H1 (cell line): ENCODE data around the gene DGKI. TPM values are rescaled to one million over a fixed set of nuclear protein-coding genes. Genes with fewer than 3 reads are reported as not detected.

Experiments
- CTCF ChIA-PET: fragments of 300-600 bp; sonication (Branson Sonifier 250); formaldehyde crosslinking; loops from one replicate; lab custom pipeline; 2021; ENCODE audit not compliant: partially characterized antibody; lab: Charles Lee
- POLR2A ChIA-PET: fragments of 300-600 bp; sonication (Branson Sonifier 250); formaldehyde crosslinking; loops from one replicate; lab custom pipeline; 2021; ENCODE audit warnings: inconsistent platforms; ENCODE audit not compliant: partially characterized antibody; lab: Charles Lee
- DNase-seq, 2 experiments: peaks; one replicate each; pipeline versions ENCODE4 v3.0.0 to v3.0.0-alpha.2; 2010 to 2022; ENCODE audit warnings: low spot score in 2 of 2, low read depth in 1 of 2, mixed read lengths in 1 of 2
- FAIRE-seq: peaks from 2 replicates; lab custom pipeline; 2011; peaks lifted over from hg19 to GRCh38; lab: Jason Lieb, UNC
- H2AFZ ChIP-seq: 2 replicates; pipeline ENCODE4 v1.8.1; 2012; ENCODE audit warnings: low read length, inconsistent platforms
- H2AK5ac ChIP-seq: 2 replicates; pipeline ENCODE4 v1.6.1; 2013; ENCODE audit warnings: low read depth, low read length
- H2BK120ac ChIP-seq: replicated peaks from 2 replicates; pipeline ENCODE3; 2013; ENCODE audit warnings: low read depth, low read length, inconsistent platforms
- H2BK12ac ChIP-seq: 2 replicates; pipeline ENCODE4 v1.6.1; 2013; ENCODE audit warnings: low read depth, low read length
- H2BK15ac ChIP-seq: 2 replicates; pipeline ENCODE4 v1.6.1; 2013; ENCODE audit warnings: low read length
- H2BK20ac ChIP-seq: 2 replicates; pipeline ENCODE4 v1.6.1; 2013; ENCODE audit warnings: low read length
- H2BK5ac ChIP-seq: 2 replicates; pipeline ENCODE4 v1.6.1; 2013; ENCODE audit warnings: low read depth, low read length
- H3K14ac ChIP-seq: 2 replicates; pipeline ENCODE4 v1.6.1; 2013; ENCODE audit warnings: inconsistent platforms; ENCODE audit not compliant: insufficient read length
- H3K18ac ChIP-seq: 2 replicates; pipeline ENCODE4 v1.6.1; 2013; ENCODE audit warnings: low read length; ENCODE audit errors: extremely low read depth
- H3K23ac ChIP-seq: 2 replicates; pipeline ENCODE4 v1.6.1; 2013; ENCODE audit warnings: inconsistent platforms; ENCODE audit not compliant: insufficient read length
- H3K23me2 ChIP-seq: 2 replicates; pipeline ENCODE4 v1.6.1; 2013; ENCODE audit warnings: low read depth, low read length
- H3K27ac ChIP-seq: 2 replicates; pipeline ENCODE4 v1.6.1; 2011; ENCODE audit warnings: low read depth, low read length, inconsistent platforms
- H3K27me3 ChIP-seq, 4 experiments: replicated peaks in 1 of 4; 1 replicate in 1 of 4; 2 replicates in 3 of 4; pipeline versions ENCODE4 v1.6.1 to v1.8.1; 2011 to 2013; ENCODE audit warnings: low read length in 3 of 4, mild to moderate bottlenecking in 3 of 4, inconsistent platforms in 2 of 4, mixed read lengths in 2 of 4, moderate library complexity in 1 of 4; ENCODE audit not compliant: control insufficient read depth in 3 of 4, insufficient read depth in 3 of 4; ENCODE audit errors: extremely low read depth in 1 of 4
- H3K36me3 ChIP-seq, 4 experiments: 2 replicates each; pipeline versions ENCODE4 v1.6.1 to v1.8.1; 2011 to 2013; ENCODE audit warnings: mild to moderate bottlenecking in 4 of 4, low read length in 3 of 4, moderate library complexity in 2 of 4, control low read depth in 1 of 4, inconsistent platforms in 1 of 4; ENCODE audit not compliant: insufficient read depth in 4 of 4, control insufficient read depth in 2 of 4
- H3K4ac ChIP-seq: replicated peaks from 2 replicates; pipeline ENCODE3; 2013; ENCODE audit warnings: low read length, low read depth, mixed read lengths, inconsistent platforms; ENCODE audit not compliant: insufficient read length
- H3K4me1 ChIP-seq, 4 experiments: replicated peaks in 1 of 4; 1 replicate in 1 of 4; 2 replicates in 3 of 4; pipeline versions ENCODE4 v1.6.1 to v1.8.1; 2011 to 2013; ENCODE audit warnings: low read length in 3 of 4, inconsistent platforms in 2 of 4, mixed read lengths in 1 of 4; ENCODE audit not compliant: insufficient read depth in 4 of 4, control insufficient read depth in 3 of 4
- H3K4me2 ChIP-seq, 2 experiments: 2 replicates each; pipeline versions ENCODE4 v1.6.1 to v1.8.1; 2011 to 2013; ENCODE audit warnings: low read depth in 2 of 2, low read length in 2 of 2, control low read depth in 1 of 2, inconsistent platforms in 1 of 2, mild to moderate bottlenecking in 1 of 2; ENCODE audit not compliant: insufficient read depth in 1 of 2
- H3K4me3 ChIP-seq, 4 experiments: fragments of 200-600, 300-600 bp in 1 of 4; sonication (generic), shearing (Covaris generic), sonication (Bioruptor Twin) in 1 of 4; 2 replicates each; pipeline versions ENCODE4 v1.5.1 to v1.8.1; 2011 to 2016; ENCODE audit warnings: low read length in 4 of 4, low read depth in 3 of 4, control low read depth in 2 of 4, inconsistent platforms in 2 of 4, mild to moderate bottlenecking in 2 of 4, mixed read lengths in 1 of 4, moderate library complexity in 1 of 4; ENCODE audit not compliant: insufficient read depth in 2 of 4; ENCODE audit errors: extremely low read depth in 1 of 4
- H3K56ac ChIP-seq: replicated peaks from 2 replicates; pipeline ENCODE3; 2013; ENCODE audit warnings: low read depth, mild to moderate bottlenecking, mixed read lengths, low read length, inconsistent platforms; ENCODE audit not compliant: insufficient read length
- H3K79me1 ChIP-seq: 2 replicates; pipeline ENCODE4 v1.6.1; 2013; ENCODE audit warnings: low read depth, low read length, control low read depth
- H3K79me2 ChIP-seq, 2 experiments: 2 replicates each; pipeline versions ENCODE4 v1.6.1 to v1.8.1; 2012 to 2013; ENCODE audit warnings: low read length in 2 of 2, mild to moderate bottlenecking in 2 of 2, inconsistent platforms in 1 of 2; ENCODE audit not compliant: insufficient read depth in 2 of 2, control insufficient read depth in 1 of 2
- H3K9ac ChIP-seq, 4 experiments: replicated peaks in 1 of 4; 1 replicate in 1 of 4; 2 replicates in 3 of 4; pipeline versions ENCODE4 v1.6.1 to v1.8.1; 2011 to 2013; ENCODE audit warnings: low read depth in 3 of 4, low read length in 3 of 4, control low read depth in 2 of 4, mild to moderate bottlenecking in 2 of 4, moderate library complexity in 2 of 4, inconsistent platforms in 1 of 4; ENCODE audit errors: extremely low read depth in 1 of 4
- H3K9me3 ChIP-seq, 2 experiments: 2 replicates each; pipeline versions ENCODE4 v1.6.1 to v1.8.1; 2012 to 2013; ENCODE audit warnings: mild to moderate bottlenecking in 2 of 2, moderate library complexity in 2 of 2, control low read depth in 1 of 2, inconsistent platforms in 1 of 2, low read depth in 1 of 2, low read length in 1 of 2, mixed read lengths in 1 of 2; ENCODE audit not compliant: insufficient read depth in 2 of 2
- H4K20me1 ChIP-seq, 2 experiments: replicated peaks in 1 of 2; 2 replicates each; pipeline versions ENCODE3 to v1.8.1; 2011 to 2013; ENCODE audit warnings: inconsistent platforms in 2 of 2, low read length in 2 of 2, mild to moderate bottlenecking in 1 of 2; ENCODE audit not compliant: insufficient read depth in 2 of 2, control insufficient read depth in 1 of 2
- H4K5ac ChIP-seq: 2 replicates; pipeline ENCODE4 v1.6.1; 2013; ENCODE audit warnings: low read length, low read depth, mixed read lengths, inconsistent platforms; ENCODE audit not compliant: insufficient read length
- H4K8ac ChIP-seq: 2 replicates; pipeline ENCODE4 v1.8.0; 2013; ENCODE audit warnings: mild to moderate bottlenecking, moderate library complexity, low read length, inconsistent platforms; ENCODE audit not compliant: insufficient read depth; ENCODE audit errors: extremely low read depth
- H4K91ac ChIP-seq: replicated peaks from 2 replicates; pipeline ENCODE3; 2013; ENCODE audit warnings: low read length, mixed read lengths, inconsistent platforms; ENCODE audit not compliant: insufficient read length
- CBX5 ChIP-seq: fragments of 300-800, 300-1000 bp; sonication (generic); IDR thresholded peaks from 2 replicates; pipeline ENCODE4 v1.7.1; 2016; ENCODE audit warnings: antibody characterized with exemption, low read length, low read depth
- CREB1 ChIP-seq: IDR thresholded peaks from 2 replicates; pipeline ENCODE4 v1.6.1; 2012; ENCODE audit warnings: inconsistent platforms
- GABPA ChIP-seq: IDR thresholded peaks from 2 replicates; pipeline ENCODE4 v1.6.1; 2011; ENCODE audit warnings: mild to moderate bottlenecking, low read length, moderate library complexity, borderline replicate concordance; ENCODE audit not compliant: insufficient read depth
- GTF2F1 ChIP-seq: IDR thresholded peaks from 2 replicates; pipeline ENCODE4 v1.6.1; 2012; ENCODE audit warnings: low read depth, low read length, improper control_type of control experiment, borderline replicate concordance
- KDM1A ChIP-seq: fragments of 200-600, 300-600 bp; sonication (generic); IDR thresholded peaks from 2 replicates; pipeline ENCODE4 v1.7.1; 2016; ENCODE audit warnings: mild to moderate bottlenecking, low read length, borderline replicate concordance
- KDM4A ChIP-seq: IDR thresholded peaks from one replicate; pipeline ENCODE4 v1.7.1; 2012; ENCODE audit warnings: low read depth, mild to moderate bottlenecking, moderate library complexity, low read length, inconsistent platforms; ENCODE audit not compliant: severe bottlenecking
- MAFK ChIP-seq: IDR thresholded peaks from 2 replicates; pipeline ENCODE4 v1.6.1; 2012; ENCODE audit warnings: low read depth, mild to moderate bottlenecking, improper control_type of control experiment, low read length
- SIN3A ChIP-seq, 2 experiments: IDR thresholded peaks in 1 of 2; conservative IDR thresholded peaks in 1 of 2; 2 replicates each; pipeline ENCODE4 v1.6.1; 2011 to 2012; ENCODE audit warnings: low read length in 2 of 2, improper control_type of control experiment in 1 of 2, low read depth in 1 of 2, mild to moderate bottlenecking in 1 of 2
- SIRT6 ChIP-seq: IDR thresholded peaks from one replicate; pipeline ENCODE4 v1.7.1; 2012; ENCODE audit warnings: low read length, inconsistent platforms
- polyA plus RNA-seq, 7 experiments: library from polyadenylated mRNA; depleted of rRNA in 3 of 7; stranded (reverse) in 5 of 7; unstranded in 2 of 7; fragments of >200 nt in 5 of 7; fragments of 200-250 nt in 2 of 7; gene quantifications; 1 replicate in 5 of 7; 2 replicates in 1 of 7; 4 replicates in 1 of 7; pipeline versions ENCODE4 v1.2.1 to v1.2.3, GENCODE V29; 2011 to 2013; ENCODE audit warnings: missing spikeins in 2 of 7, mixed read lengths in 2 of 7
- total RNA-seq: library from RNA; stranded (reverse); fragmentation: NEBNext Ultra II Directional; extraction: Animal tissue kit (Norgen Biotek cat#: 25700); gene quantifications from 2 replicates; pipeline ENCODE4 v1.2.1, GENCODE V29; 2021
- TF ChIP-seq, protein P1 (sequence below), 3 experiments: IDR thresholded peaks; 1 replicate in 2 of 3; 2 replicates in 1 of 3; pipeline versions ENCODE4 v1.5.1 to v1.6.1; 2011; ENCODE audit warnings: low read length in 3 of 3, mild to moderate bottlenecking in 3 of 3, inconsistent platforms in 2 of 3, low read depth in 1 of 3, moderate library complexity in 1 of 3; ENCODE audit not compliant: insufficient read depth in 1 of 3; ENCODE audit errors: control extremely low read depth in 1 of 3
- TF ChIP-seq, protein P2 (sequence below): IDR thresholded peaks from 2 replicates; pipeline ENCODE4 v1.6.1; 2011; ENCODE audit warnings: low read length, improper control_type of control experiment

The DGKI gene
- total and polyA plus RNA-seq, 2 of the 8 experiments (the other 6 are each of a cell fraction or from before 2014, with no cell fraction given): 0.20 to 0.71 TPM

DNA sequence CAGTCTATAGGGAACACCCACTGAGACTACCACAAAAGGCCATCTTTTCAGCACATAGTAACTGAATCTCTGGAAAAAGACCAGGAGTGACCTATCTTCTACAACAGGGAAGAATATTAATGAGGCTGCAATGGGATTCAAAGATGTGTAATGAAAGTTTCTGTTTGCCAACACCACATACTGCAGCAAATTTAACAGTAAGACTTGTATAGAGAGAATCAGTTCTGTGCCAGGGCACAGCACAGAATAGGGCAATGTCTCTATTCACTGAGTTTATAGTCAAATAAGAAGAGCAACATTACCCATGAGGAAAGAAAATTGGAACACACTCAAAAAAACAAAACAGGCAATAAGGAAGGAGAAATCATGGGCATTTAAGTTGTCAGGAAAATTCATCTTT lies 411.8 kb downstream of the DGKI start:
- Histone ChIP-seq H3K4me2 (no peak overlapping the region), H3K23me2 (no peaks in the 10 kb centered on the region), H3K79me1 (no peaks in the 10 kb centered on the region), H3K36me3 (no peaks in the 10 kb centered on the region), H3K4me1 (peaks cover 0 to 3% (median 0%) of the 10 kb centered on the region in 4 experiments; a peak in 1 of 7 replicates), H3K4ac (no peak overlapping the region), H3K79me2 (no peaks in the 10 kb centered on the region), H2BK15ac (no peak overlapping the region), H3K4me3 (no peak overlapping the region), H2BK5ac (no peak overlapping the region), H3K27ac (no peak overlapping the region), H2BK120ac (no peak overlapping the region), H2BK12ac (no peak overlapping the region), H4K8ac (no peak overlapping the region), H4K91ac (no peak overlapping the region), H3K56ac (no peak overlapping the region), H2BK20ac (no peak overlapping the region), H3K23ac (no peak overlapping the region), H4K20me1 (no peaks in the 10 kb centered on the region), H2AFZ (no peak overlapping the region), H3K18ac (no peak overlapping the region), H3K14ac (no peak overlapping the region), H2AK5ac (no peak overlapping the region), H3K9me3 (no peaks in the 10 kb centered on the region), H3K27me3 (no peaks in the 10 kb centered on the region; a peak in 1 of 7 replicates), H4K5ac (no peak overlapping the region), H3K9ac (no peak overlapping the region)
- POLR2A ChIA-PET: no interaction called here
- DNase-seq (no peak), FAIRE-seq (no peak)
- CTCF ChIA-PET: no interaction called here
- TF ChIP-seq KDM1A (no peak), KDM4A (no peak), MAFK (no peak), GABPA (no peak), SIN3A (conservative IDR thresholded peaks at IDR 0.05 in 1 of 2, IDR thresholded peaks at IDR 0.05 in 1 of 2; ENCODE audit: low read depth in 1 of 2, low read length in 2 of 2) (no peak), CREB1 (no peak), CBX5 (no peak), SIRT6 (no peak), GTF2F1 (no peak)
- TF ChIP-seq, protein P1, sequence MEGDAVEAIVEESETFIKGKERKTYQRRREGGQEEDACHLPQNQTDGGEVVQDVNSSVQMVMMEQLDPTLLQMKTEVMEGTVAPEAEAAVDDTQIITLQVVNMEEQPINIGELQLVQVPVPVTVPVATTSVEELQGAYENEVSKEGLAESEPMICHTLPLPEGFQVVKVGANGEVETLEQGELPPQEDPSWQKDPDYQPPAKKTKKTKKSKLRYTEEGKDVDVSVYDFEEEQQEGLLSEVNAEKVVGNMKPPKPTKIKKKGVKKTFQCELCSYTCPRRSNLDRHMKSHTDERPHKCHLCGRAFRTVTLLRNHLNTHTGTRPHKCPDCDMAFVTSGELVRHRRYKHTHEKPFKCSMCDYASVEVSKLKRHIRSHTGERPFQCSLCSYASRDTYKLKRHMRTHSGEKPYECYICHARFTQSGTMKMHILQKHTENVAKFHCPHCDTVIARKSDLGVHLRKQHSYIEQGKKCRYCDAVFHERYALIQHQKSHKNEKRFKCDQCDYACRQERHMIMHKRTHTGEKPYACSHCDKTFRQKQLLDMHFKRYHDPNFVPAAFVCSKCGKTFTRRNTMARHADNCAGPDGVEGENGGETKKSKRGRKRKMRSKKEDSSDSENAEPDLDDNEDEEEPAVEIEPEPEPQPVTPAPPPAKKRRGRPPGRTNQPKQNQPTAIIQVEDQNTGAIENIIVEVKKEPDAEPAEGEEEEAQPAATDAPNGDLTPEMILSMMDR (IDR thresholded peaks at IDR 0.05; ENCODE audit: control extremely low read depth in 1 of 3, insufficient read depth in 1 of 3, low read depth in 1 of 3, low read length in 3 of 3): no peak
- TF ChIP-seq, protein P2, sequence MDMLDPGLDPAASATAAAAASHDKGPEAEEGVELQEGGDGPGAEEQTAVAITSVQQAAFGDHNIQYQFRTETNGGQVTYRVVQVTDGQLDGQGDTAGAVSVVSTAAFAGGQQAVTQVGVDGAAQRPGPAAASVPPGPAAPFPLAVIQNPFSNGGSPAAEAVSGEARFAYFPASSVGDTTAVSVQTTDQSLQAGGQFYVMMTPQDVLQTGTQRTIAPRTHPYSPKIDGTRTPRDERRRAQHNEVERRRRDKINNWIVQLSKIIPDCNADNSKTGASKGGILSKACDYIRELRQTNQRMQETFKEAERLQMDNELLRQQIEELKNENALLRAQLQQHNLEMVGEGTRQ: no peak
